Thyroid gland (tissue), 4 donors: Measurements from ENCODE around the gene TMEM164.

Experiments
- CTCF ChIP-seq, 6 experiments: fragments of 200-600 bp in 3 of 6; fragments of 450-650 bp in 3 of 6; sonication (generic) in 3 of 6; IDR thresholded peaks; one replicate each; pipeline ENCODE4 v1.5.1; 2016 to 2019; ENCODE audit warnings: antibody characterized with exemption in 6 of 6, mild to moderate bottlenecking in 2 of 6, inconsistent platforms in 1 of 6, moderate library complexity in 1 of 6
- POLR2A ChIP-seq, 2 donors: fragments of 450-650 bp; IDR thresholded peaks; one replicate each; pipeline ENCODE4 v1.6.1; 2017; ENCODE audit warnings: antibody characterized with exemption in 2 of 2, mild to moderate bottlenecking in 2 of 2, moderate library complexity in 1 of 2

GRCh38 chrX:110015915-110016314 lies 13.0 kb downstream of the TMEM164 start:
- TF ChIP-seq POLR2A (IDR thresholded peaks at IDR 0.05) = no peak
- TF ChIP-seq CTCF (IDR thresholded peaks at IDR 0.05) = no peak
